ENCODE results near the gene COL27A1.
"Not testable (repeated sequence)": the region's sequence is repeated elsewhere in the genome, so short reads cannot be mapped to it uniquely, and the experiment has no call there.

The COL27A1 gene

GRCh38 chr9:114311571-114312512 lies 156.5 kb downstream of the COL27A1 start:
- DNase-seq = no peak

GRCh38 chr9:114312513-114312875 lies 157.2 kb downstream of the COL27A1 start:
- no peak for DNase-seq

- DNase-seq = no peak
Measured at GRCh38 chr9:114313186-114313585, 157.8 kb downstream of the COL27A1 start.

- no peak for DNase-seq
Measured at GRCh38 chr9:114314256-114314867, 159.0 kb downstream of the COL27A1 start.

- no peak for DNase-seq
Measured at GRCh38 chr9:114314881-114315722, 159.8 kb downstream of the COL27A1 start.

GRCh38 chr9:114315723-114316363 lies 160.5 kb downstream of the COL27A1 start:
- DNase-seq = no peak

- no peak for DNase-seq
Measured at GRCh38 chr9:114316605-114317230, 161.4 kb downstream of the COL27A1 start.

GRCh38 chr9:114317665-114318357 lies 162.5 kb downstream of the COL27A1 start:
- no peak for DNase-seq

GRCh38 chr9:114318416-114318815 lies 163.1 kb downstream of the COL27A1 start:
- DNase-seq = no peak

GRCh38 chr9:114319147-114319546 lies 163.8 kb downstream of the COL27A1 start:
- no peak for DNase-seq

- not testable (repeated sequence) for DNase-seq
Measured at GRCh38 chr9:114320710-114321109, 165.4 kb downstream of the COL27A1 start.

- DNase-seq = no peak
Measured at GRCh38 chr9:114321759-114322158, 166.4 kb downstream of the COL27A1 start.

GRCh38 chr9:114322160-114322818 lies 167.0 kb downstream of the COL27A1 start:
- not testable (repeated sequence) for DNase-seq

- not testable (repeated sequence) for DNase-seq
Measured at GRCh38 chr9:114322831-114323531, 167.6 kb downstream of the COL27A1 start, which contains the start of gene ORM1. ORM1 (plus strand) TSS chr9:114323098; CDS start chr9:114323134, 36 bp downstream.

- DNase-seq = not testable (repeated sequence)
Measured at GRCh38 chr9:114323849-114324248, 168.5 kb downstream of the COL27A1 start.

- DNase-seq = no peak
Measured at GRCh38 chr9:114324492-114324891, 169.2 kb downstream of the COL27A1 start.

- not testable (repeated sequence) for DNase-seq
Measured at GRCh38 chr9:114324965-114325364, 169.6 kb downstream of the COL27A1 start.

GRCh38 chr9:114325684-114326254 lies 170.4 kb downstream of the COL27A1 start:
- DNase-seq = not testable (repeated sequence)

- no peak for DNase-seq
Measured at GRCh38 chr9:114327749-114328148, 172.4 kb downstream of the COL27A1 start.

GRCh38 chr9:114328357-114328820 lies 173.1 kb downstream of the COL27A1 start:
- not testable (repeated sequence) for DNase-seq
